GM12878 (cell line): ENCODE data around the gene TMEM239. TPM values are rescaled to one million over a fixed set of nuclear protein-coding genes. Genes with fewer than 3 reads are reported as not detected.

Source experiments
- ATAC-seq: fragments of 200-7000 bp; cut with Tn5 transposase; 3 replicates; pipeline ENCODE4 v1.9.1; 2020; ENCODE audit warnings: mild to moderate bottlenecking, moderate library complexity
- BruUV-seq: library from RNA; stranded (reverse); fragments of 400-500 nt; replicated peaks from 2 replicates; lab custom pipeline; 2021; lab: Mats Ljungman, UMichigan
- CTCF ChIA-PET: fragments of 300-600 bp; sonication (Branson Sonifier 250); formaldehyde crosslinking; extraction: SDS; loops from one replicate; lab custom pipeline; 2021; ENCODE audit warnings: inconsistent platforms; lab: Yijun Ruan, JAX
- POLR2A ChIA-PET: fragments of 350-600 bp; formaldehyde crosslinking; extraction: SDS; loops from one replicate; lab custom pipeline; 2021; ENCODE audit warnings: inconsistent platforms; lab: Charles Lee
- RAD21 ChIA-PET: fragments of 300-600 bp; sonication (Branson Sonifier 250); formaldehyde crosslinking; loops from one replicate; lab custom pipeline; 2023; ENCODE audit warnings: antibody characterized with exemption; ENCODE audit not compliant: unreplicated experiment; lab: Charles Lee
- SMC1A ChIA-PET: fragments of 300-600 bp; sonication (Branson Sonifier 250); formaldehyde crosslinking; loops from one replicate; lab custom pipeline; 2023; ENCODE audit not compliant: unreplicated experiment, uncharacterized antibody; lab: Charles Lee
- DNase-seq: peaks from one replicate; pipeline ENCODE4 v3.0.0-alpha.2; 2011; ENCODE audit warnings: low read depth, low spot score
- FAIRE-seq: peaks from 3 replicates; lab custom pipeline; 2011; peaks lifted over from hg19 to GRCh38; lab: Jason Lieb, UNC
- H2AFZ ChIP-seq: 2 replicates; pipeline ENCODE4 v1.6.0; 2011; ENCODE audit warnings: low read depth, low read length, control low read depth; ENCODE audit not compliant: control insufficient read depth
- H3K27ac ChIP-seq: 2 replicates; pipeline ENCODE4 v1.5.1; 2011; ENCODE audit warnings: control low read depth; ENCODE audit not compliant: control insufficient read depth, insufficient read depth
- H3K27me3 ChIP-seq, 2 experiments: replicated peaks in 1 of 2; 2 replicates each; pipeline versions ENCODE4 v1.6.0 to v1.6.1; 2011; ENCODE audit warnings: low read length in 1 of 2; ENCODE audit not compliant: control insufficient read depth in 2 of 2, insufficient read depth in 2 of 2
- H3K36me3 ChIP-seq, 2 experiments: 2 replicates each; pipeline ENCODE4 v1.5.1; 2011; ENCODE audit warnings: low read length in 1 of 2; ENCODE audit not compliant: control insufficient read depth in 2 of 2, insufficient read depth in 2 of 2
- H3K4me1 ChIP-seq: 2 replicates; pipeline ENCODE4 v1.6.1; 2011; ENCODE audit warnings: mild to moderate bottlenecking, low read length, moderate library complexity, mixed read lengths; ENCODE audit not compliant: control insufficient read depth, insufficient read depth
- H3K4me2 ChIP-seq: 2 replicates; pipeline ENCODE4 v1.6.0; 2011; ENCODE audit warnings: control low read depth; ENCODE audit not compliant: control insufficient read depth, insufficient read depth
- H3K4me3 ChIP-seq: fragments of 200-600 bp; sonication (generic); 2 replicates; pipeline ENCODE4 v1.5.1; 2016
- H3K79me2 ChIP-seq: 2 replicates; pipeline ENCODE4 v1.6.0; 2011; ENCODE audit warnings: low read length; ENCODE audit not compliant: control insufficient read depth, insufficient read depth
- H3K9ac ChIP-seq: 2 replicates; pipeline ENCODE4 v1.8.0; 2011; ENCODE audit warnings: low read length, control low read depth, mixed read lengths; ENCODE audit not compliant: control insufficient read depth, insufficient read depth
- H3K9me3 ChIP-seq: replicated peaks from 3 replicates; pipeline ENCODE4 v1.5.1; 2011; ENCODE audit warnings: mild to moderate bottlenecking, low read length; ENCODE audit not compliant: control insufficient read depth, insufficient read depth
- H4K20me1 ChIP-seq: 2 replicates; pipeline ENCODE4 v1.6.0; 2011; ENCODE audit not compliant: control insufficient read depth, insufficient read depth
- LARP7 ChIP-seq: fragments of 450-650 bp; IDR thresholded peaks from 2 replicates; pipeline ENCODE4 v1.6.1; 2017; ENCODE audit warnings: mild to moderate bottlenecking
- PKNOX1 ChIP-seq: fragments of 450-650 bp; IDR thresholded peaks from 2 replicates; pipeline ENCODE4 v1.6.1; 2016; ENCODE audit warnings: mild to moderate bottlenecking
- RELB ChIP-seq: fragments of 450-650 bp; IDR thresholded peaks from 2 replicates; pipeline ENCODE4 v1.6.1; 2017; ENCODE audit warnings: low read depth, mild to moderate bottlenecking, moderate library complexity
- REST ChIP-seq: IDR thresholded peaks from 2 replicates; pipeline ENCODE4 v1.6.1; 2012; ENCODE audit warnings: mild to moderate bottlenecking, low read depth, low read length
- TCF12 ChIP-seq: IDR thresholded peaks from 2 replicates; pipeline ENCODE4 v1.6.1; 2011; ENCODE audit warnings: low read depth, mild to moderate bottlenecking, low read length
- ZNF687 ChIP-seq: fragments of 450-650 bp; IDR thresholded peaks from 2 replicates; pipeline ENCODE4 v1.6.1; 2017; ENCODE audit warnings: mild to moderate bottlenecking, moderate library complexity
- WGBS: methylation state at CpG from one replicate; pipeline ENCODE4 v1.1.6; 2016; ENCODE audit warnings: low lambda C conversion rate; ENCODE audit not compliant: insufficient replicate concordance, insufficient coverage; ENCODE audit errors: missing lambda C conversion rate; 5-methylcytosine and 5-hydroxymethylcytosine counted together
- in situ Hi-C: fragments of 300-500 bp; cut with MboI; formaldehyde crosslinking; loops from 9 replicates; pipeline ENCODE4 v1.14.3; 2018; ENCODE audit warnings: mixed read lengths
- intact Hi-C: fragments of 100-400 bp; cut with micrococcal nuclease; formaldehyde crosslinking; loops from one replicate; pipeline ENCODE4 v1.14.2; 2022; ENCODE audit not compliant: unreplicated experiment
- polyA plus RNA-seq, 11 experiments: library from polyadenylated mRNA; depleted of rRNA in 4 of 11; unstranded in 6 of 11; stranded (reverse) in 5 of 11; fragments of >200 nt; fragmentation: Nextera tagmentation in 4 of 11; fragmentation: Illumina TruSeq in 1 of 11; extraction: Ambion mirVana in 4 of 11; extraction: Trizol in 1 of 11; gene quantifications; 1 replicate in 1 of 11; 2 replicates in 10 of 11; pipeline versions ENCODE4 v1.2.1 to v1.2.3, GENCODE V29; 2011 to 2016; ENCODE audit warnings: inconsistent platforms in 2 of 11, missing spikeins in 2 of 11, low read depth in 1 of 11
- total RNA-seq, 4 experiments: library from RNA; depleted of rRNA in 3 of 4; stranded (reverse); fragments of >200 nt in 3 of 4; fragmentation: Illumina TruSeq in 1 of 4; extraction: Trizol in 1 of 4; gene quantifications; 2 replicates each; pipeline versions ENCODE4 v1.2.1 to v1.2.3, GENCODE V29; 2013 to 2021

Gene TMEM239
- total and polyA plus RNA-seq, 10 of the 15 experiments (the other 5 are each of a cell fraction or from before 2014, with no cell fraction given), result not detected

GRCh38 chr20:2767768-2768631 lies 48.2 kb upstream of the TMEM239 start (continued):
- TF ChIP-seq REST, result no peak

- 26% methylated on average over 5 of the region's 5 CpGs for WGBS
- SMC1A ChIA-PET, result no interaction called here
- H3K4me2 ChIP-seq, result no peak overlapping the region
- ATAC-seq, result no peak
- CTCF ChIA-PET, result no interaction called here
- FAIRE-seq, result no peak
- H3K79me2 ChIP-seq, result no peaks in the 10 kb centered on the region
- H4K20me1 ChIP-seq, result no peaks in the 10 kb centered on the region
- H3K9me3 ChIP-seq, result no peaks in the 10 kb centered on the region; the same call in 2 of the 3 replicates
- H3K4me3 ChIP-seq, result no peak overlapping the region
- no TSS peak for BruUV-seq
- DNase-seq, result no peak
- intact Hi-C loops (no loop called here), in situ Hi-C loops (no loop called here)
- H3K4me1 ChIP-seq, result peaks cover 11% of the 10 kb centered on the region
- no peak overlapping the region for H3K27ac ChIP-seq
- POLR2A ChIA-PET, result no interaction called here
- no peak overlapping the region for H3K9ac ChIP-seq
- H3K36me3 ChIP-seq, result no peaks in the 10 kb centered on the region
- RAD21 ChIA-PET, result no interaction called here
- no peaks in the 10 kb centered on the region; a peak in 3 of 4 replicates for H3K27me3 ChIP-seq
- H2AFZ ChIP-seq, result no peak overlapping the region
- TF ChIP-seq LARP7 (no peak), PKNOX1 (no peak), ZNF687 (no peak), RELB (no peak), TCF12 (no peak)
These were observed 47.5 kb upstream of the TMEM239 start for GRCh38 chr20:2768632-2769015.
